ENCODE measurements around the gene ERO1A. TPM values are rescaled to one million over a fixed set of nuclear protein-coding genes. Genes with fewer than 3 reads are reported as not detected.

ERO1A gene
- total RNA-seq, 1 experiment from 2014 or later, result 118 TPM

Other genes starting within 250 kb of the ERO1A start
- 2.7 TPM for gene TXNDC16, start 143.1 kb downstream of the ERO1A start, total RNA-seq (2021; ENCODE audit: unreplicated experiment)
- 0.89 TPM for gene GPR137C, start 142.7 kb downstream of the ERO1A start, total RNA-seq (2021; ENCODE audit: unreplicated experiment)
- 71.7 TPM for gene PSMC6, start 11.6 kb upstream of the ERO1A start, total RNA-seq (2021; ENCODE audit: unreplicated experiment)
- gene STYX, start 34.6 kb upstream of the ERO1A start, total RNA-seq (2021; ENCODE audit: unreplicated experiment), result 16.3 TPM
- 33.7 TPM for gene GNPNAT1, start 96.0 kb upstream of the ERO1A start, total RNA-seq (2021; ENCODE audit: unreplicated experiment)